Naive thymus-derived CD8-positive, alpha-beta T cell (primary cell): ENCODE measurements around the gene RPS6KB2. TPM values are rescaled to one million over a fixed set of nuclear protein-coding genes. Genes with fewer than 3 reads are reported as not detected.

Source experiments
- ATAC-seq, 2 donors: fragments of 150-1000 bp; cut with Tn5 transposase in 1 of 2; sonication (Bioruptor Pico), chemical (Tn5 transposase) in 1 of 2; 1 replicate in 1 of 2; 2 replicates in 1 of 2; pipeline ENCODE4 v1.10.0; 2021; ENCODE audit warnings: mild to moderate bottlenecking in 2 of 2, moderate library complexity in 2 of 2
- POLR2A ChIA-PET: fragments of 350-600 bp; sonication (Branson Sonifier 250); formaldehyde crosslinking; loops from one replicate; lab custom pipeline; 2021; ENCODE audit warnings: antibody characterized with exemption; lab: Charles Lee
- DNase-seq, 10 donors: peaks; one replicate each; pipeline versions ENCODE4 v3.0.0 to v3.0.0-alpha.2; 2020 to 2022
- H3K27ac Mint-ChIP-seq, 10 donors: one replicate each; pipeline ENCODE4 v1.8.0; 2020 to 2022; ENCODE audit warnings: mild to moderate bottlenecking in 10 of 10, mixed read lengths in 10 of 10, moderate library complexity in 4 of 10, inconsistent platforms in 1 of 10
- H3K27me3 Mint-ChIP-seq, 5 donors: one replicate each; pipeline ENCODE4 v1.8.0; 2021 to 2022; ENCODE audit warnings: mixed read lengths in 5 of 5
- H3K36me3 Mint-ChIP-seq, 3 donors: one replicate each; pipeline ENCODE4 v1.8.0; 2020 to 2022; ENCODE audit warnings: mixed read lengths in 3 of 3, mild to moderate bottlenecking in 2 of 3, inconsistent platforms in 1 of 3
- H3K4me1 Mint-ChIP-seq, 4 donors: one replicate each; pipeline ENCODE4 v1.8.0; 2021 to 2022; ENCODE audit warnings: mixed read lengths in 4 of 4
- H3K4me3 Mint-ChIP-seq, 10 donors: one replicate each; pipeline ENCODE4 v1.8.0; 2020 to 2022; ENCODE audit warnings: mild to moderate bottlenecking in 10 of 10, mixed read lengths in 10 of 10, moderate library complexity in 6 of 10, inconsistent platforms in 1 of 10
- H3K9me3 Mint-ChIP-seq, 9 donors: one replicate each; pipeline ENCODE4 v1.8.0; 2020 to 2022; ENCODE audit warnings: mixed read lengths in 9 of 9, mild to moderate bottlenecking in 3 of 9, inconsistent platforms in 1 of 9, moderate library complexity in 1 of 9
- polyA plus RNA-seq, 3 donors: library from polyadenylated mRNA; unstranded; fragments of 300-500 nt; fragmentation: Illumina TruSeq; gene quantifications; one replicate each; pipeline ENCODE4 v1.2.3, GENCODE V29; 2021
- total RNA-seq, 8 experiments: library from RNA in 2 of 8; stranded (reverse) in 2 of 8; gene quantifications; one replicate each; pipeline ENCODE4 v1.2.3 and lab custom pipeline; 2021 to 2026

The RPS6KB2 gene
- total and polyA plus RNA-seq, 5 experiments from 2014 or later: 41.9 to 82.8 (median 45.9) TPM

DNA sequence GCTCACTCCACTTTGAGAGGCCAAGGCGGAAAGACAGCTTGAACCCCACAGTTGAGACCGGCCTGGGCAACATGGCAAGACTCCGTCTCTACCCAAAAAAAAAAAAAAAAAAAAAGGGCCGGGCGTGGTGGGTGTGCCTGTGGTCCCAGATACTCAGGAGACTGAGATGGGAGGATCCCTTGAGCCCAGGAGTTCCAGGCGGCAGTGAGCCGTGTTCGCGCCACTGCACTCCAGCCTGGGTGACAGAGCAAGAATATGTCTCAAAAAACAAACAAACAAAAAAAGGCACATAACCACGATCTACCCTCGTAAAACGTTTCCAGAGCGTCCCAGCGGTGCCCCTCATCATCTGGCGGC lies 37.4 kb upstream of the RPS6KB2 start:
- DNase-seq (no peak), ATAC-seq (no peak)
- Mint-ChIP-seq H3K4me1 (peaks cover 27 to 41% (median 38%) of the 10 kb centered on the region in 4 donors), H3K27ac (peak overlapping the region; percentile 68 to 93 (median 88)), H3K36me3 (peaks cover 0 to 4% (median 0%) of the 10 kb centered on the region in 3 donors), H3K27me3 (no peaks in the 10 kb centered on the region), H3K4me3 (peak overlapping the region; percentile 81 to 90 (median 87)), H3K9me3 (no peaks in the 10 kb centered on the region)
- POLR2A ChIA-PET: interaction anchor here (1.3 to 25.5 kb wide), 14 partner anchors 12 to 151 kb away, joined by 3 to 2390 read pairs (median 11); partner anchors contain the start of genes AIP, CARNS1, CDK2AP2 and CLCF1

DNA sequence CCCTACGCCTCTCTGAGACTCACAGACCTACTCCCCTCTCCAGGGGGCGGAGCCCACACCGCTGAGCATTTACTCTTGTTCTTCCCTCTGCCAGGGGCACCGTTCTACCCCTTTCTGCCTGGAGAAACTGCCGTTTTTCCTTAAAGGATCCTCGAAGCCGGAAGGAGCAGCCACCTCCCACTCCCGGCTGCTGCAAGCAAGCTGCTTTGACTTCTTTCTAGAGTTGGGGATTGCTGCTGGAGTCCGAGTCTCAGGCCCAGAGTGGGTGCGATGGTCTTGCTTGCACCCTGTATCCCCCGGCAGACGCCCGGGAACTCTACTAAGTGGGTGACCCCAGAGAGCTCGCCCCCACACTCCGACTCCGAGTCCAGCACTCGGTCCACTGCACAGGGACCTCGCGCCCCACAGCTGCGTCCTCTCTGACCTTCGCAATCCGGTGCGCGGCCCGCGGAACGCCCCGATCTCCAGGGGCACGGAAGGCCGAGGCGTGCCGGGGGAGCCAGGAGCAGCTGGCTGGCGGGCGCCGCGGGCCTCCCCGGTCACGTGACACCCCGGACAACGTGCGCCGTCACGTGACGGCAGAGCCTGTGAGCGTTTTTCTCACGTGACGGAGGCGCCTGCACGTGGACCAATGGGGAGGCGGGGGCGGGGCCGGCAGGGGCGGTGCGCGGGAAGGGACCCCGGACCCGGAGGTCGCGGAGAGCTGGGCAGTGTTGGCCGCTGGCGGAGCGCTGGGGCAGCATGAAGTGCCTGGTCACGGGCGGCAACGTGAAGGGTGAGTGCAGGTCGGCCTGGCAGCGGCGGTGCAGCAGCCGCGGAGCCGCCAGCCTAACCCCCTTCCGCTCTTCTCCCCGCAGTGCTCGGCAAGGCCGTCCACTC lies 36.8 kb upstream of the RPS6KB2 start, which contains the start of gene RAD9A:
Gene RAD9A, plus strand, starts transcription at position 683 of the 879 bp plus-strand sequence. Its CDS starts 59 bp downstream, at position 742.
- Mint-ChIP-seq H3K4me3 (peak within 1 kb of the TSS; percentile 81 to 90 (median 87)), H3K36me3 (peaks cover 0 to 4% (median 0%) of the 10 kb centered on the region in 3 donors), H3K27me3 (no peaks in the 10 kb centered on the region), H3K9me3 (no peaks in the 10 kb centered on the region), H3K4me1 (peaks cover 30 to 47% (median 43%) of the 10 kb centered on the region in 4 donors), H3K27ac (peak within 1 kb of the TSS; percentile 68 to 93 (median 88))
- POLR2A ChIA-PET: interaction anchor here (0.9 to 25.5 kb wide), 20 partner anchors 9 to 152 kb away, joined by 3 to 2390 read pairs (median 7); partner anchors contain the start of genes AIP, CARNS1, CDK2AP2 and CLCF1
- ATAC-seq: peak; percentile 81 to 84
- DNase-seq: peak; percentile 85 to 95 (median 90)

DNA sequence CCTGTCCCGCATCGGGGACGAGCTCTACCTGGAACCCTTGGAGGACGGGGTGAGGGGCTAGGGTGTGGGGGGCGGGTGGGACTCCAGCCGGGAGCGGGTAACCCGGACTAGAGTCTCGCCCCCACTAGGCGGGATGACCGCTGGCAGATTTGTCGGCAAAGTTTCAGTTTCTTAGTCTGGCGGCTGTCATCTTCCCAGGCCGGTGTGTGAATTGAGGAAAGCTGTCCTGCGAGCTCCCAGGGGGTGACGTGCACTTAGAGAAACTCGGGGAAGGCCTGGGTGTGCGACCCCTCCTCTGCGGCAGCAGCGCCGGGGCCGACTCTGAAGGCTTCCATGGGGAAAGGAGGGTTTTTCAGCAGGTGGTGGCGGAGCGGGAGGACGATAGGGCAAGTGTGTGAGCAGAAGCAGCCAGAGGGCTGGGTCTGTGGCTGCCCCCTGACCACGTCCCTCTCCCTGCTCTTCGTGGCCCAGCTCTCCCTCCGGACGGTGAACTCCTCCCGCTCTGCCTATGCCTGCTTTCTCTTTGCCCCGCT lies 36.0 kb upstream of the RPS6KB2 start:
- no peak for ATAC-seq
- POLR2A ChIA-PET: interaction anchor here (0.9 to 25.5 kb wide), 19 partner anchors 10 to 152 kb away, joined by 3 to 2390 read pairs (median 7); partner anchors contain the start of genes AIP, CARNS1, CDK2AP2 and CLCF1
- peak overlapping the region; percentile 39 to 93 (median 80) for H3K27ac Mint-ChIP-seq

DNA sequence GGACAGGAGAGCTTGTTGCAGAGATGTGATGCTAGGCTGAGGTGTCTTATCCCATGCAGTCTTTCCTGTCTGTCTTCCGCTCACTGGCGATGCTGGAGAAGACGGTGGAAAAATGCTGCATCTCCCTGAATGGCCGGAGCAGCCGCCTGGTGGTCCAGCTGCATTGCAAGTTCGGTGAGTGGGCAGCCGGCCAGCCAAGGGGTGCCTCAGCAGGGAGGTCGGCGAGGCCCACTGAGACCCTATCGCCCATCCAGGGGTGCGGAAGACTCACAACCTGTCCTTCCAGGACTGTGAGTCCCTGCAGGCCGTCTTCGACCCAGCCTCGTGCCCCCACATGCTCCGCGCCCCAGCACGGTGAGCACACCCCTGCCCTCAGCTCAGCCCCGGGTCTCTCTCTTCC lies 34.9 kb upstream of the RPS6KB2 start:
- Mint-ChIP-seq H3K4me3 (peak overlapping the region in 9 of 10 donors; percentile 60 to 90 (median 83)), H3K9me3 (no peaks in the 10 kb centered on the region), H3K36me3 (peaks cover 0 to 20% (median 1%) of the 10 kb centered on the region in 3 donors), H3K27me3 (no peaks in the 10 kb centered on the region), H3K27ac (peak overlapping the region in 1 of 10 donors; percentile 55), H3K4me1 (peaks cover 34 to 66% (median 59%) of the 10 kb centered on the region in 4 donors)
- POLR2A ChIA-PET: interaction anchor here (0.7 to 25.5 kb wide), 7 partner anchors 9 to 834 kb away, joined by 3 to 2390 read pairs (median 28); partner anchors contain the start of genes AIP, CARNS1, PPP1CA and PTPRCAP
- ATAC-seq (no peak), DNase-seq (no peak)

More for the DNA sequence above, 36.0 kb upstream of the RPS6KB2 start:
- peak overlapping the region; percentile 81 to 90 (median 87) for H3K4me3 Mint-ChIP-seq
- no peaks in the 10 kb centered on the region for H3K9me3 Mint-ChIP-seq
- H3K27me3 Mint-ChIP-seq: no peaks in the 10 kb centered on the region
- DNase-seq: no peak
- H3K4me1 Mint-ChIP-seq: peaks cover 34 to 54% (median 49%) of the 10 kb centered on the region in 4 donors
- H3K36me3 Mint-ChIP-seq: peaks cover 0 to 8% (median 0%) of the 10 kb centered on the region in 3 donors

DNA sequence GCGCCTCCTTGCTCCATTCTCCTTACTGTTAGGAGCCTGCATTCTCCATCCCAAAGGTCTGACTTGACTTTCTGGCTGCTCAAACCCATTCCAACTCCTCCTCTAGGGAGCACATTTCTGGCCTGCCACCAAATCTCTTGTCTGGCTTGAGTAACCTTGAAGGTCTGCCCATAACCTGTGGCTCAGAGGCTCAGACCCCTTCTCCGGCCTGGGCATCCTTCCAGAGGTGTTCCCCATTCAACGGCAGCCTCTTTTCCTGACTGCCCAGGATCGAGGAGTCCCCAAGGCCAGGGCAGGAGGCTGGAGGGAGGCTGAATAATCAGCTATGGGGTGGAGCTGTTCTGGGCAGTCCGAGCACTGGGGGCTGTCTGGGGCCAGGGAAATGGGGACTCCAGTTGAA lies 34.3 kb upstream of the RPS6KB2 start:
- ATAC-seq: no peak
- no peaks in the 10 kb centered on the region for H3K9me3 Mint-ChIP-seq

DNA sequence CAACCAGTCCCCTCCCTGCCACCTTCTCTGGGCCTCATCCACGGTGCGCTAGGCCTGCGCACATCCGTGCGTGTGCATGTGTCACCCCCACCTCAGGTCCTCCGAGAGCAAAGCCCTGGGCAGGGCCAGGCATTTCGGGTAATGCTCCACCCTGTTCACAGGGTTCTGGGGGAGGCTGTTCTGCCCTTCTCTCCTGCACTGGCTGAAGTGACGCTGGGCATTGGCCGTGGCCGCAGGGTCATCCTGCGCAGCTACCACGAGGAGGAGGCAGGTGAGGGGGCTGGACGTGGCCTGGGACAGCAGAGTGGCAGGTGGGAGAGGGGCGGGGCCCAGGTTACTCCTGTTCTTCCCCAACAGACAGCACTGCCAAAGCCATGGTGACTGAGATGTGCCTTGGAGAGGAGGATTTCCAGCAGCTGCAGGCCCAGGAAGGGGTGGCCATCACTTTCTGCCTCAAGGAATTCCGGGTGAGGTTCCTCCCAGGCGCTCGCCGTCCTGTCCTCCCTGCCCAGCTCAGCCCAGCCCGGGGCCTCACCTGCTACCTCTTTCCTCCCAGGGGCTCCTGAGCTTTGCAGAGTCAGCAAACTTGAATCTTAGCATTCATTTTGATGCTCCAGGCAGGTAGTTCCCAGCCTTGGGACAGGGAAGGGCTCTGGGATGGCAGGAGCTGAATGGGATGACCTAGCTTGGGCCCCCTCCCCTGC lies 32.6 kb upstream of the RPS6KB2 start:
- peak overlapping the region in 3 of 10 donors; percentile 39 to 76 (median 45) for H3K4me3 Mint-ChIP-seq
- peaks cover 0 to 34% (median 3%) of the 10 kb centered on the region in 3 donors for H3K36me3 Mint-ChIP-seq
- H3K4me1 Mint-ChIP-seq: peaks cover 25 to 68% (median 64%) of the 10 kb centered on the region in 4 donors
- no peak for ATAC-seq
- POLR2A ChIA-PET: interaction anchor here (1.1 to 25.5 kb wide), 8 partner anchors 7 to 87 kb away, joined by 3 to 2390 read pairs (median 12); partner anchors contain the start of genes AIP, CARNS1, PPP1CA and PTPRCAP
- no peak for DNase-seq
- H3K27ac Mint-ChIP-seq: peak overlapping the region in 5 of 10 donors; percentile 69 to 96 (median 80)
- H3K9me3 Mint-ChIP-seq: no peaks in the 10 kb centered on the region
- no peaks in the 10 kb centered on the region for H3K27me3 Mint-ChIP-seq

More for the DNA sequence above, 34.3 kb upstream of the RPS6KB2 start:
- H3K36me3 Mint-ChIP-seq: peaks cover 0 to 23% (median 1%) of the 10 kb centered on the region in 3 donors
- POLR2A ChIA-PET: interaction anchor here (1.1 to 25.5 kb wide), 5 partner anchors 9 to 75 kb away, joined by 3 to 2390 read pairs (median 33); partner anchors contain the start of genes CARNS1, POLD4, PPP1CA and PTPRCAP
- peak overlapping the region in 6 of 10 donors; percentile 22 to 72 (median 56) for H3K27ac Mint-ChIP-seq
- no peaks in the 10 kb centered on the region for H3K27me3 Mint-ChIP-seq
- H3K4me3 Mint-ChIP-seq: peak overlapping the region; percentile 25 to 83 (median 75)
- DNase-seq: no peak
- peaks cover 33 to 65% (median 61%) of the 10 kb centered on the region in 4 donors for H3K4me1 Mint-ChIP-seq

DNA sequence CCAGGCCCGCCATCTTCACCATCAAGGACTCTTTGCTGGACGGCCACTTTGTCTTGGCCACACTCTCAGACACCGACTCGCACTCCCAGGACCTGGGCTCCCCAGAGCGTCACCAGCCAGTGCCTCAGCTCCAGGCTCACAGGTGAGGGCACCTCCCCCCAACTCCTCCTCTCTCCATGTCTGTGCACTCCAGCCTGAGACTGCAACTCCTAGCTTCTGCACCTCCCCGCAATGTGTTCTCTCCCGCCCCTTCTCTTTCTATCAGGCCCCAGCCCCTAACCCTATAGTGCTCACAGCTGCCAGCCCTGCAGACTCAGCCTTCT lies 32.1 kb upstream of the RPS6KB2 start:
- Mint-ChIP-seq H3K9me3 (no peaks in the 10 kb centered on the region), H3K4me3 (peak overlapping the region in 5 of 10 donors; percentile 23 to 76 (median 43)), H3K4me1 (peaks cover 22 to 66% (median 61%) of the 10 kb centered on the region in 4 donors), H3K27me3 (no peaks in the 10 kb centered on the region), H3K36me3 (peaks cover 0 to 34% (median 3%) of the 10 kb centered on the region in 3 donors), H3K27ac (peak overlapping the region in 8 of 10 donors; percentile 69 to 96 (median 90))
- DNase-seq (no peak), ATAC-seq (no peak)
- POLR2A ChIA-PET: interaction anchor here (1.0 to 25.5 kb wide), 8 partner anchors 7 to 72 kb away, joined by 3 to 2390 read pairs (median 12); partner anchors contain the start of genes CARNS1, POLD4, PPP1CA and PTPRCAP

DNA sequence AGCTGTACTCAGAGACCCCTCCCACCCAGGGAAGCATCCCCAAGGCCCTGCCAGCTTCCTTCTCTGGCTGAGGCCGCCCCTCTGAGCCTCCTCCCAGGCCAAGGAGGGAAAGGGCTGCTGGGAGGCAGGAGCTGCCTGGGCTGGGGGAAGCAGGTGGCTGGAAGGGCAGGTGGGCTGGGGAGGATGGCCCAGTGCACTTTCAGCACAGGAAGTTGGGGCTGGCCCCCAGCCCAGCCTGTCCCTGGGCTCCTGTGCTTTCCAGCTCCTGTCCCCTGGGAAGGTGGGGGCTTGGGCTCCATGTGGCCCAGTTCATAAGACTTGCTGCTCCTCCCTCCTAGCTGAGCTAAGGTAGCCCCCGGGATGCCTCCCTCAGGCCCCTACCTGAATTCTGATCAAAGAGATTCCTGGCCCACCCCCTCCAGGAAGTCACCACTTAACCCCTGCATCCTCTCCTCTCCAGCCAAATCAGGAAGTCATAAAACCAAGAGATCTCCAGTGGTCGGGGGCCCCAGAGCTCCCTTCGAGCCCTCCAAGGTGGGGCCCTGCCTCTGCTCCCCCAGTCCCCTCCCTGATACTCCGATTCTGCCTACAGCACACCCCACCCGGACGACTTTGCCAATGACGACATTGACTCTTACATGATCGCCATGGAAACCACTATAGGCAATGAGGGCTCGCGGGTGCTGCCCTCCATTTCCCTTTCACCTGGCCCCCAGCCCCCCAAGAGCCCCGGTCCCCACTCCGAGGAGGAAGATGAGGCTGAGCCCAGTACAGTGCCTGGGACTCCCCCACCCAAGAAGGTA lies 31.5 kb upstream of the RPS6KB2 start:
- ATAC-seq: peak; percentile 10 to 20
- Mint-ChIP-seq H3K27me3 (no peaks in the 10 kb centered on the region), H3K27ac (peak overlapping the region; percentile 81 to 96 (median 91)), H3K4me3 (peak overlapping the region; percentile 32 to 91 (median 72)), H3K9me3 (no peaks in the 10 kb centered on the region), H3K4me1 (peaks cover 20 to 63% (median 58%) of the 10 kb centered on the region in 4 donors), H3K36me3 (peaks cover 0 to 34% (median 3%) of the 10 kb centered on the region in 3 donors)
- peak in 5 of 10 donors; percentile 23 to 50 (median 48) for DNase-seq
- POLR2A ChIA-PET: interaction anchor here (1.0 to 25.5 kb wide), 9 partner anchors 6 to 88 kb away, joined by 3 to 2390 read pairs (median 10); partner anchors contain the start of genes CARNS1, POLD4, PPP1CA and PTPRCAP

DNA sequence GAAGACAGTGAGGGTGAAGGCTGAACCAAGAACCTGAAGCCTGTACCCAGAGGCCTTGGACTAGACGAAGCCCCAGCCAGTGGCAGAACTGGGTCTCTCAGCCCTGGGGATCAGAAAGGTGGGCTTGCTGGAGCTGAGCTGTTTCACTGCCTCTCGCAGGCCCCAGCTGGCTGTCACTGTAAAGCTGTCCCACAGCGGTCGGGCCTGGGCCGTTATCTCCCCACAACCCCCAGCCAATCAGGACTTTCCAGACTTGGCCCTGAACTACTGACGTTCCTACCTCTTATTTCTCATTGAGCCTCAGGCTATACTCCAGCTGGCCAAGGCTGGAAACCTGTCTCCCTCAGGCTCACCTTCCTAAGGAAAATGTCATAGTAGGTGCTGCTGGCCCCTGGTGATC lies 30.8 kb upstream of the RPS6KB2 start:
- DNase-seq (no peak), ATAC-seq (no peak)
- H3K9me3 Mint-ChIP-seq: no peaks in the 10 kb centered on the region
- H3K27me3 Mint-ChIP-seq: no peaks in the 10 kb centered on the region
- H3K36me3 Mint-ChIP-seq: peaks cover 0 to 34% (median 3%) of the 10 kb centered on the region in 3 donors
- H3K27ac Mint-ChIP-seq: peak overlapping the region; percentile 69 to 96 (median 86)
- peaks cover 18 to 65% (median 55%) of the 10 kb centered on the region in 4 donors for H3K4me1 Mint-ChIP-seq
- peak overlapping the region in 8 of 10 donors; percentile 40 to 76 (median 58) for H3K4me3 Mint-ChIP-seq
- POLR2A ChIA-PET: interaction anchor here (0.7 to 25.5 kb wide), 5 partner anchors 11 to 87 kb away, joined by 5 to 2390 read pairs (median 20); partner anchors contain the start of genes CARNS1, PTPRCAP, RPS6KB2 and TMEM134

DNA sequence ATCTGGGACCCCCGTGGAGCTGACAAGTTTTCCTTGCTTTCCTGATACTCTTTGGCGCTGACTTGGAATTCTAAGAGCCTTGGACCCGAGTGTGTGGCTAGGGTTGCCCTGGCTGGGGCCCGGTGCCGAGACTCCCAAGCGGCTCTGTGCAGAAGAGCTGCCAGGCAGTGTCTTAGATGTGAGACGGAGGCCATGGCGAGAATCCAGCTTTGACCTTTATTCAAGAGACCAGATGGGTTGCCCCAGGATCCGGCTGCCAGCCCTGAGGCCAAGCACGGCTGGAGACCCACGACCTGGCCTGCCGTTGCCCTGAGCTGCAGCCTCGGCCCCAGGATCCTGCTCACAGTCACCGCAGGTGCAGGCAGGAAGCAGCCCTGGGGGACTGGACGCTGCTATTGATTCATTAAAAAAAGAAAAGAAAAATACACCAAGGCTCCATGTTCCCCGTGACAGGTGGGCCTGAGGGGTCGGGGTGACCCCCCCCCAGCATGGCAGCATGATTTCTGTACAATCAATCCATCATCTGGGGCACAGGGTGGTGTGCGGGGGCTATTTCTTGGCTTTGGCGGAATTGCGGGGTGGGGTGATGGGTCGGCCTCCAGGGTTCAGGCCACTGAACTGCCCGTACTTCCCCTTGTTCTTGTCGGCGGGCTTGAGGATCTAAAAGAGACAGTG lies 30.2 kb upstream of the RPS6KB2 start:
- no peaks in the 10 kb centered on the region for H3K9me3 Mint-ChIP-seq
- H3K4me3 Mint-ChIP-seq: peak overlapping the region in 9 of 10 donors; percentile 26 to 76 (median 55)
- DNase-seq (no peak), ATAC-seq (no peak)
- H3K4me1 Mint-ChIP-seq: peaks cover 16 to 65% (median 51%) of the 10 kb centered on the region in 4 donors
- H3K27me3 Mint-ChIP-seq: no peaks in the 10 kb centered on the region
- POLR2A ChIA-PET: interaction anchor here (0.7 to 25.5 kb wide), 5 partner anchors 10 to 87 kb away, joined by 5 to 2390 read pairs (median 20); partner anchors contain the start of genes CARNS1, PTPRCAP, RPS6KB2 and TMEM134
- peaks cover 0 to 34% (median 3%) of the 10 kb centered on the region in 3 donors for H3K36me3 Mint-ChIP-seq
- peak overlapping the region; percentile 71 to 96 (median 86) for H3K27ac Mint-ChIP-seq
